GM08714 (cell line): ENCODE measurements around the gene FNDC8.
"Not testable (repeated sequence)": the region's sequence is repeated elsewhere in the genome, so short reads cannot be mapped to it uniquely, and the experiment has no call there.

ENCODE experiments used
- H3K4me3 ChIP-seq: fragments of 200-500 bp; sonication (Bioruptor generic); 2 replicates; pipeline ENCODE4 v1.5.1; 2014; ENCODE audit warnings: mild to moderate bottlenecking, low read length, inconsistent platforms
- ZNF274 ChIP-seq: IDR thresholded peaks from 2 replicates; pipeline ENCODE4 v1.6.1; 2012; ENCODE audit warnings: mild to moderate bottlenecking, low read depth, low read length

The FNDC8 gene

DNA sequence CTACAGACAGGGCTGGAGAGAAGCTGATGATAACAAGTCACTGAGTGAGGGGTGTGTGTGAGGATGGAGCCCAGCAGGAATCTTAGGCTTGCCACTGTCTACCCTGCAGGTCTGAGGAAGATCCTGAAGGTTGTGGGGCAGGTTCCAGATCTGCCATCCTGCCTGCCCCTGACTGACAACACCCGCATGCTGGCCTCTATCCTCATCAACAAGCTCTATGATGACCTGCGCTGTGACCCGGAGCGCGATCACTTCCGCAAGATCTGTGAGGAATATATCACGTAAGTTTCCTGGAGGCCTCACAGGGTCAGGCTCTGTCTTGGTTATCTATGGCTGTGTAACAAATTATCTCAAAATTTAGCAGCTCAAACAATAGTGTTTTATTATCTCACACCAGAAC, 42.5 kb downstream of the FNDC8 start:
- TF ChIP-seq ZNF274 = no peak
- H3K4me3 ChIP-seq = no peak overlapping the region

- TF ChIP-seq ZNF274 = no peak
Measured at GRCh38 chr17:35164716-35165115, 43.3 kb downstream of the FNDC8 start.

GRCh38 chr17:35166526-35166925, 45.1 kb downstream of the FNDC8 start:
- no peak overlapping the region for H3K4me3 ChIP-seq
- TF ChIP-seq ZNF274 = no peak

More at GRCh38 chr17:35164716-35165115, 43.3 kb downstream of the FNDC8 start:
- no peak overlapping the region for H3K4me3 ChIP-seq

GRCh38 chr17:35167046-35167445, 45.6 kb downstream of the FNDC8 start:
- no peak for TF ChIP-seq ZNF274

DNA sequence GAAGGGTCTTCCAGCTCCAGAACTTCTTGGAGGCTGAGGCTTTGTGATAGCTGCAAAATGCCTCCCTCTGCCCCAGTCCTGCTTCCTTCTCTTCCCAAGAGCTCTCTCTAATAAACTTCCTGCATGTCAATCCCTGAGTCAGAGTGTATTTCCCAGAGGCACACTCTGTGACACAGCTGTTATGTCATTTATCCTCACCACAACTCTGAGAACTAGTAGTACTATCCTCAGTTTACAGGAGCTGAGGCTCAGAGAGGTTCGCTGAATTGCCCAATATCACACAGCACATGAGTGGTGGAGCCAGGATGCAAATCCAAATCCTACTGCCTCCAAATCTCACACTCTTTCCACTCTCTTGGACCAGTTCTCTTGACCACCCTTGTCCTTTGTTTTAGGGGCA, 46.3 kb downstream of the FNDC8 start:
- no peak overlapping the region for H3K4me3 ChIP-seq
- TF ChIP-seq ZNF274 = no peak

More at GRCh38 chr17:35167046-35167445, 45.6 kb downstream of the FNDC8 start:
- no peak overlapping the region for H3K4me3 ChIP-seq

GRCh38 chr17:35169835-35170363, 48.5 kb downstream of the FNDC8 start:
- TF ChIP-seq ZNF274 = no peak
- H3K4me3 ChIP-seq = no peak overlapping the region

DNA sequence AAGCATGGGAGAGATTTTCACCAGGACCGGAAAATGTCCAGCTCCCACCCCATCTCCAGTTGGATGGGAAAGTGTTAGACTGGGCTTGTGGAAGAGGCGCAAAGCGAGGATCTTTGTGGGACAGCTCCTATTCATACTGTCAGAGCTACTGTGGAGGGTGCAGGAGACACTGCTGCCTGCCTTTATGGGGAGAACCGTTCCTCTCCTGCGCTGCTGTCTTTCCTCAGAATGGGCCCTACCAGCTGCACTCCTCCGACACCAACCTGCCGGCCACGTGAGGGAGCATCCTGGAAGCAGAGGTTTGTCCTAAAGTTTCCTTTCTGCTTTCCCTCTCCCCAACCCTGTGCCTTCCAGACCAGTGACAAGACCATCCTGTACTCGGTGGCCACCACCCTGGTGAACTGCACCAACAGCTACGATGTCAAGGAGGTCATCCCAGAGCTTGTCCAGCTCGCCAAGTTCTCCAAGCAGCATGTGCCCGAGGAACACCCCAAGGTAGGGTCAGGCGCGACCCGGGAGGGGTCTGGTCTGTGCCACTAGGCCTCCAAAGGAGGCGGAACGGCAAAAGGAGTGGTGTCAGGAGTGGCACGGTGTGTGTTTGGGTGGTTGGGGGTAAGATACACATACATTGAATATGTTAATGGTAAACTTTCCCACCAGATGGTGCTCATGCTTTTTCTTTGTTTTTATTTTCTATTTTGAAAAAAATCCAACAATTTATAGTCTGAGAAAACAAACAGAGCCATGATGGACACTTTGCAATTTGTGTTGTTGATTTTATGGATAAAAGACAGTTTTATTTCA, 49.8 kb downstream of the FNDC8 start:
- TF ChIP-seq ZNF274 = no peak
- H3K4me3 ChIP-seq = no peak overlapping the region

DNA sequence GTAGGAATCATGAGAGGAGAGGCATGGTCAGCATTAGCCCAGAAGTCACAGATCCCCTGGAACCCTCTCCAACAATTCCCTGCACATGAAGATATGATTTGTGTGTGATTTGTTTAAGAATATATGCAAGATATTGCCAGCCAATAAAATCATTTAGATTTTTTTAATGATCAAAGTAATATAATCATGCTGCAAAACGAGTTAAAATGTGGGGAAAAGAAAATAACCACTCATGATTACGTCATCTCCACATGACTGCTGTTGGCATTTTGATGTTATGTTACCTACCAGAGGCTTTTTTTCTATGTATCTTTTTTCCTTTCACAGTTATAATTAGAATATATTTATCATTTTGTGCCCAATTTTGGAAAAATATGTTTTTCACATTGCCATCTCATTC, 50.4 kb downstream of the FNDC8 start:
- TF ChIP-seq ZNF274 = no peak
- H3K4me3 ChIP-seq = no peak overlapping the region

DNA sequence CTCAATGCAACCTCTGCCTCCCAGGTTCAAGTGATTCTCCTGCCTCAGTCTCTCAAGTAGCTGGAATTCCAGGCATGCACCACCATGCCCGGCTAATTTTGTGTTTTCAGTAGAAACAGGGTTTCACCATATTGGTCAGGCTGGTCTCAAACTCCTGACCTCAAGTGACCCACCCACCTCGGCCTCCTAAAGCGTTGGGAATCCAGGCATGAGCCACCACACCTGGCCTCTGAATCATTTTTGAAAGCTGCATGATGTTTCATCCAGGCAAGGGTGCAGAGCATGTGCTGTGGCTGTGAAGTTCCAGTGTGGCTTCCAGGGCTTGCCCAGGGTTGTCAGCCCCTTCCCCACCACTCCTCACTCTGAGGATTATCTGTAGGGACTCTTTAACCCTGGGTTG, 50.9 kb downstream of the FNDC8 start:
- not testable (repeated sequence) for H3K4me3 ChIP-seq

- no peak for TF ChIP-seq ZNF274
- H3K4me3 ChIP-seq = no peak overlapping the region
Measured at GRCh38 chr17:35174835-35175334, 53.5 kb downstream of the FNDC8 start.

GRCh38 chr17:35175638-35176415, 54.4 kb downstream of the FNDC8 start:
- TF ChIP-seq ZNF274 = no peak
- H3K4me3 ChIP-seq = no peak overlapping the region

DNA sequence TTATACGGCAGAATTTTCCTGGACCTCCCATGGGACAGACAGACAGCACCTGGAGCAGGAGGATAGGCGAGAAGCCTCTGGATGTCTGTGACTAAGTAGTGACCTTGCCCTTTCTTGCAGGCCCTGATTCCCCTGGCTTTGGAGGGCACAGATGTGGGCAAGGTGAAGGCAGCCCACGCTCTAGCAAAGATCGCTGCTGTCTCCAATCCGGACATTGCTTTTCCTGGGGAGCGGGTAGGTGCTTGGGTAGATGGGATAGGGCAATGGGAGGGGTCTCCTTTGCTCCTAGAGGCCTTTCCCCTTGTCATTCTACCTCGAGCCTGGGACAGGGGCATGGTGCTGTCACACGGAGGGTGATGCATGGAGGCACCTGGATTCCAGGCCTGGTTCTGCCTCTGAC, 55.5 kb downstream of the FNDC8 start:
- no peak overlapping the region for H3K4me3 ChIP-seq
- TF ChIP-seq ZNF274 = no peak

DNA sequence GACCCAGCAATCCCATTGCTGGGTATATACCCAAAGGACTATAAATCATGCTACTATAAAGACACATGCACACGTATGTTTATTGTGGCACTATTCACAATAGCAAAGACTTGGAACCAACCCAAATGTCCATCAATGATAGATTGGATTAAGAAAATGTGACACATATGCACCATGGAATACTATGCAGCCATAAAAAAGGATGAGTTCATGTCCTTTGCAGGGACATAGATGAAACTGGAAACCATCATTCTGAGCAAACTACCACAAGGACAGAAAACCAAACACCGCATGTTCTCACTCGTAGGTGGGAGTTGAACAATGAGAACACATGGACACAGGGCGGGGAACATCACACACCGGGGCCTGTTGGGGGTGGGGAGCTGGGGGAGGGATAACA, 58.0 kb downstream of the FNDC8 start:
- not testable (repeated sequence) for H3K4me3 ChIP-seq
